GM12891 (cell line): ENCODE measurements around the gene AVEN.
"Not testable (repeated sequence)": the region's sequence is repeated elsewhere in the genome, so short reads cannot be mapped to it uniquely, and the experiment has no call there.

ENCODE experiments used
- POLR2A ChIP-seq: IDR thresholded peaks from 2 replicates; pipeline ENCODE4 v1.6.1; 2011; ENCODE audit warnings: low read depth, low read length, control low read depth
- POLR2AphosphoS5 ChIP-seq: IDR thresholded peaks from 2 replicates; pipeline ENCODE4 v1.6.1; 2011; ENCODE audit warnings: low read depth, low read length, control low read depth

GRCh38 chr15:33819499-33819898 is 219.5 kb downstream of the AVEN start:
- not testable (repeated sequence) for TF ChIP-seq POLR2AphosphoS5, POLR2A
